Ovary (tissue), 3 donors: ENCODE measurements around the gene CCDC91.

ENCODE experiments used
- EP300 ChIP-seq: sonication (generic); formaldehyde crosslinking; IDR thresholded peaks from one replicate; pipeline ENCODE4 v1.6.1; 2017; ENCODE audit warnings: antibody characterized with exemption
- POLR2A ChIP-seq: fragments of 450-650 bp; IDR thresholded peaks from one replicate; pipeline ENCODE4 v1.6.1; 2017; ENCODE audit warnings: antibody characterized with exemption, mild to moderate bottlenecking, moderate library complexity
- TF ChIP-seq, protein P1 (sequence below), 3 donors: fragments of 450-650 bp in 2 of 3; fragments of 200-600 bp in 1 of 3; IDR thresholded peaks; one replicate each; pipeline versions ENCODE4 v1.5.1 to v1.8.0; 2016 to 2022; ENCODE audit warnings: antibody characterized with exemption in 3 of 3, mild to moderate bottlenecking in 1 of 3
- donor health status: DM: no; HTN: no; CAD: no.

- TF ChIP-seq, protein P1, sequence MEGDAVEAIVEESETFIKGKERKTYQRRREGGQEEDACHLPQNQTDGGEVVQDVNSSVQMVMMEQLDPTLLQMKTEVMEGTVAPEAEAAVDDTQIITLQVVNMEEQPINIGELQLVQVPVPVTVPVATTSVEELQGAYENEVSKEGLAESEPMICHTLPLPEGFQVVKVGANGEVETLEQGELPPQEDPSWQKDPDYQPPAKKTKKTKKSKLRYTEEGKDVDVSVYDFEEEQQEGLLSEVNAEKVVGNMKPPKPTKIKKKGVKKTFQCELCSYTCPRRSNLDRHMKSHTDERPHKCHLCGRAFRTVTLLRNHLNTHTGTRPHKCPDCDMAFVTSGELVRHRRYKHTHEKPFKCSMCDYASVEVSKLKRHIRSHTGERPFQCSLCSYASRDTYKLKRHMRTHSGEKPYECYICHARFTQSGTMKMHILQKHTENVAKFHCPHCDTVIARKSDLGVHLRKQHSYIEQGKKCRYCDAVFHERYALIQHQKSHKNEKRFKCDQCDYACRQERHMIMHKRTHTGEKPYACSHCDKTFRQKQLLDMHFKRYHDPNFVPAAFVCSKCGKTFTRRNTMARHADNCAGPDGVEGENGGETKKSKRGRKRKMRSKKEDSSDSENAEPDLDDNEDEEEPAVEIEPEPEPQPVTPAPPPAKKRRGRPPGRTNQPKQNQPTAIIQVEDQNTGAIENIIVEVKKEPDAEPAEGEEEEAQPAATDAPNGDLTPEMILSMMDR (IDR thresholded peaks at IDR 0.05): no peak
- no peak for TF ChIP-seq EP300
- TF ChIP-seq POLR2A: no peak
These were observed 251.8 kb downstream of the CCDC91 start for GRCh38 chr12:28442101-28442500.
